HG03342 (cell line): Measurements from ENCODE around the gene C16orf96.

ENCODE experiments used
- ATAC-seq: cut with Tn5 transposase; IDR thresholded peaks from one replicate; pipeline ENCODE4 v1.9.1; 2021; ENCODE audit warnings: mild to moderate bottlenecking, moderate library complexity; ENCODE audit not compliant: unreplicated experiment

The C16orf96 gene

DNA sequence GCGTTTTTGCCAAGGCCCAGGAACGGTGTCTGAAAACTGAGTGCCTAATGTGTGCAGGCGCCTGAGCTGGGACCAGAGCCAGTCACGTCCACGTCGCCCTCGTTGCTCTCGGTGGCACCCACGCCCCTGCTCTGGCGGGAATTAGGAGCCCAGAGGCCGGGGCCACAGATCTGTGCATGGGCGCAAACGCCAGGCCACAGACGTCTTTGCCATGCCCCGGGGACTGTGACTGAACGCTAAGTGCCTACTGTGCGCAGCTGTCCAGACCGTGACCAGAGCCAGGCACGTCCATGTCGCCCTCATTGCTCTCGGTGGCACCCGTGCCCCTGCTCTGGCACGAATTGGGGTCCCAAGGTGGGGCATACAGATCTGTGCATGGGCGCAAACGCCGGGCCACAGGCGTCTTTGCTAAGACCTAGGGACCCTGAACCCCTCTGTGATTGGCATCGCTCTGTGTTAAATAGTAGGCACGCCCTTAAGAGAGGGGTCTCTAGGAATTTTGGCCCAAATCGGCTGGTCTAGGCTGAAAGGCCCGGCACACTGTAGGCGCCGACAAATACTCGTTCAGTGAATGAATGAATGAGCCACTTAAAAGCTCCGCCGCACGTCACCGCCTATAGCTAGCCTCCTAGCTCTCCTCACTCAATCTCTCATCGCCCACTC lies 59.4 kb downstream of the C16orf96 start:
- ATAC-seq: no peak

DNA sequence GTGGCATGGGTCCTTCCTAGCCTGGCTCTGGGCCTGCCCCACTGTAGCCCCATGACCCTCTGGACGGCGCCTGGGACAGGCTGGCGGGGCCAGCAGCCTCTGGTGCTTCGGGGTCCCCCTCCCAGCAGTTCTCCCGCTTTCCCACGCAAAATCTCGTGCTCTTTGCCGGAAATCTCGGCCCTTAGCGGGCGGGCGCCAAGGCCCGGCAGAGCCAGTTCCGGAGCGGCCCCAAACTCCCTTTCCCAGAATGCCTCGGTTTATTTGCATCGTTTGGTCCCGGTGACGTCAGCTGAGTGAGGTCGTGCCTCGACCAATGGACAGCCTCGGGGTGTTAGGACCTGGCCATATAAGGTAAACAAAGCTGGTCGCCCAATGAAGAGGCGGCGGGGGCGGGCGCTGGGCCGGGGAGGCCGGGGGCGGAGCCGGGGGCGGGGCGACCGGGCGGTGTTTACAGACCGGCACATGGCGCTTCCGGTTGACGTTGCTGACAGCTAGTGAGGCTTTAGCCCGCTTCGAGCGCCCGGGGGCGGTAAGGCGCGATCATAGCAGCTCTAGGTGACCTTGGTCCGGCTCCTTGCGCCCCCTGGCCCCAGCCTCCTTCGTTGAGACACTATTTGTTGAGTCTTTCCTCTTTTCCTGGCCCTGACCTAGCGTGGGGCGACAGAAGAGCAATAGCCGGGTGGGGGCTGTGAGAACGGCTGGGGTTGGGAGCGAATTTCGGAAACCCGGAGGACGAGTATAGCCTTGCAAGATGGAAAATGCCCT lies 60.1 kb downstream of the C16orf96 start:
- ATAC-seq: peak; percentile 79

DNA sequence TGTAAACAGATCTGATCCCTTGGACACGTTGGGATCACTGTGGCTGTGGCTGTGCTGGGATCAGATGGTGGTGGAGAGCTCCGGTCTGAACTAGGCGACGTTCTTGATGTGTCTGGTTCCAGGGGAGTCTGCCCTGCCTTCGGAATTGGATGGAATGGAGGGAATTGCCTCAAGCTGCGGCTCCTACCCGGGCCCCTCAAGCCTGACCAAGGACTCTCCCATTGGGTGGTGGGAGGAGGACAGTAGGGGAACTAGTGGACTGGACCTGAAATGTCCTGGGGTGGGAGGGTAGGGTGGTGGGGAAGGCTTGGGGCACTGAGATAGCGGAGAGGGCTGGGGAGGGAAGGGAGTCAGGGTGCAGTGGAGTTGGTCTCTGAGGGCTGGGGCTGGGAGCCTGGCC lies 61.7 kb downstream of the C16orf96 start:
- no peak for ATAC-seq

DNA sequence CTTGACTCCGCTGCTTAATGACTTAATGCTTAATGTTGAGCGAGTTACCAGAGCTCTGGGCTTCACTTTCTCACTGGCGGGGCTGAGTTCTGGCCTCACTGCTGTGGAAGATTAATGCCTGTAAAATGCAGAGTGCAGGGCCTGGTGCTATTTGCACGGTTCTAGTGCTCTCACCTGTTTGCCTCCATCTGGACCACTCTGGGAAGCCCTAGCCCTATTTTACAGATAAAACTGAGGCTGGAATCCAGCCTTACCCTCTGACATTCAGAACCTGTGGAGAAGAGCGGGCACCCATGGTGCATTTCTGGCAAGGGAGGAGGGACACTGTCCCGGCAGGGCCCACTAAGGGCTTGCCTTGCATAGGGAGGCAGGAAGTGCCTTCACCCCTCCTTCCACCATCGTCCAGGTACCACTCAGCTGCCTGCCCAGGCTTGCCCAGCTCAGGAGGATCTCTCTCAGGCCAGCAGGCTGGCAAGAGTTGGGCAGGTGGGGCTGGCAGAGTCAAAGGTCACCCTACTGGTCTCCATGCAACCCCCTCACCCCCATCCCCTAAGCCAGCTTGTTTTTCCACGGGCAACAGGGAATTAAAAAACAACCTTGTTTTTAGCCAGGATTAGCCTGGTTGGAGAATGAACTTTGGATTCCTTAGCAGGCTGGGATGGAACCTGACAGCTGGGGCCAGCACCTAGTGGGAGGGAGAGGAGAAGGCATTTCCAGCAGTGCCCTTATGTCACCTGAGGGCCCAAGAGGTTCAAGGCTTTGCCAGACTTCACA lies 62.7 kb downstream of the C16orf96 start:
- no peak for ATAC-seq

DNA sequence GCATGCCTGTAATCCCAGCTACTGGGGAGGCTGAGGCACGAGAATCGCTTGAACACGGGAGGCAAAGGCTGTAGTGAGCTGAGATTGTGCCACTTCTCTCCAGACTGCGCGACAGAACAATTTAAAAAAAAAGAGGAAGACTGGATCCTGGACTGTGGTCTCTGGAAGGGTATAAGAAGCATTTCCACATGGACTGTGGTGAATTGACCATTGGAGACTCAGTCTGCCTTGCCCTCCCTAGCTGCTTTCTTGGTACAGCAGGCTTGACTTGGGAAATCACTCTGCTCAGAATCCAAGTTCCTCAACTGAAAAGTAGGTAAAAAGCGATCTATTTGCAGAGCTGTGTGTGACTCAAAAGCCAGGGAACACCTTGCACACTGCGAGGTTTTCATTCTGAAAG lies 67.5 kb downstream of the C16orf96 start:
- ATAC-seq: no peak

DNA sequence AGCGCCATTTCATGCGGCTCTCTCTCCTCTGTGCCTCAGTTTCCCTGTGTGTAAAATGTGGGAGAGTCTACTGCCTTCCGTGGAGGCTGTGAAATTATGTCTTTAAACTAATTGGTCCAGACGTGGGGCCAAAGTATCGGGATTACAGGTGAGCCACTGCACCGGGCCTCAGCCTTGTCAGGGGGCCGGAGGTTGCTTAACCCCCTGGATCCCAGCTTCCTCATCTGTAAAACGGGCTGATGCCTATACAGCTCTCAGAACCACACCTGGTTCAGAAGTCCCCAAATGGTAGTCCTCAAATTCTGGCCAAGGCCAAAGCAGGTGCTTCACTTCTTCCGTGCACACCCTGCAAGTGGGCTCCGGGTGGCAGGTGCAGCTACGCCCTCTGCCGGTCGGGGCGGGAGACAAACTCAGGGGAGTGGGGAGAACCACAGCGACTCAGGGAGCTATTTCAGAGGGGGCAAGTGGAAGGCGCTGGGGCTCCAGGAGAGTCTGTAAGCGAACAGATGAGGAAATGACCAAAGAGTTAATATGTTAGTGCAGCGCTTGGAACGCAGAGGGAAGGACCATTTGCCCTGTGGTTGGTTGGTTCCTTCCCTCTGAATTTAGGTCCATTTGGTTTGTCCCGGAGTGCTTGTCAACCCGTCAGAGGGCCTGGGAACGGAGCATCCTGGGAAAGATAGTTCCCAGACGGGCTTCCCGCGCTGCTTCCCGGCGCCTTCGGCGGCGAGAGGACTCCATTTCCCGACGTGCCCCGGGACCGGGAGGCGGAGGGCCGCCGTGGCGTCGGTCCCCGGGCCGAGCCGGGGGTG lies 68.1 kb downstream of the C16orf96 start, which contains the start of gene MGRN1:
TSS of gene MGRN1 (plus strand) at position 812 of the 812 bp plus-strand sequence. CDS start 135 bp downstream, outside the sequence.
- peak; percentile 71 for ATAC-seq

DNA sequence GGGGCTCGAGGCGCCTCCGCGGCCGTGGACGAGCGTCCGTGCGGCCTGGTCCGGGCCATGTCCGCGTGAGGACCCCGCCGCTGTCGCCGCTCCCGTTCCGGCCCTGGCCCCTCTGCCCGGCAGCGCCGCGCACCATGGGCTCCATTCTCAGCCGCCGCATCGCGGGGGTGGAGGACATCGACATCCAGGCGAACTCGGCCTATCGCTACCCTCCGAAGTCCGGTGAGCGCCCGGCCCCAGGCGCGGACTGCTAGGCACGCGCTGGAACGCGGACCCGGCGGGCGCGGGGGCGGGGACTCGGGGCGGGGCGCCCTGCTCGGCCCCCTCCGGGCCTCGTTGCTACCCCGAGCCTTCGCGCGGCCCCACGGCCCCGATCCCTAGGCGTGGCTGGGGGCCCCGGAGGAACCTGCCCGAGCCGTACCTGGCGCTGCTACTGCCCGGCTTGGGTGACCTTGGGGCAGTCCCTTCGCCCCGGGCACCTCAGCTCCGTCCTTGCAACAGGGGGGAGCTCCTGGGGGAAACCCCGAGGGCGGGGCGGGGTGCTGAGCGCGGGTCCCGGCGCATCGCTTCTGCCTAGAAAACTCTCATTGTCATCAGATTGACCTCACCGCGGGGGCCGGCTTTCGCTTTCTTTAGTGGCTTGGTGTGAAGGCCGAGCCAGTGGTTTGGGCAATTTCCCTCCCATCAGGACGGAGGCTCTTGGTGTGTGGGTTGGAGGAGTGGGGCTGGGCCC lies 68.9 kb downstream of the C16orf96 start:
- ATAC-seq: peak; percentile 50

DNA sequence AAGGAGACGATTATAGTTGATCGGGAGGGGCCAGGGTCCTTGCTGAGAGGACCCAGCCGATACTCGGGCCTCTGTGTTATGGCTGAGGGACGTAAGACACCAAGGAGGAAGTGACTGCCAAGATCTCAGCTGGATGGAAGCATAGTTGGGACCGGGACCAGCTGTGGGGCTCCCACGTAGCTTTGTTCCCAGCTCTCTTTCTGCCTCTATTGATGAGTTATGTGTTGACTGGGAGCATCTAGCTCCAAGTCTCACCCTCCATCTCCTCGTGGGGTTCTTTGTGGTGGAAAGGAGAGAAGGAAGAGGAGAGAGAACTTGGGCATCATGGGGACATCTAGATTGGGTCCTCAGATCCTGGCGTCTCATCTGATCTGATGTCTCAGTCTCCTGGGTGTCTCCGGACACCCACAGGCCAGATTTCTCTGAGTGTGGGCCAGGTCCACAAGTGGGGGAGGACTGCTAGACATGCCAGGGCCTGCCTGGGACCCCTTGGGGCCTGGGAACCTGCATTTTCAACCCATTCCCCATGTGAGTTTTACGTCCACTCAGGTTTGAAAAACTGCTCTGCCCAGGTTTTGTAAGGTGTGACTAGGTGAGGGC lies 69.5 kb downstream of the C16orf96 start:
- no peak for ATAC-seq

DNA sequence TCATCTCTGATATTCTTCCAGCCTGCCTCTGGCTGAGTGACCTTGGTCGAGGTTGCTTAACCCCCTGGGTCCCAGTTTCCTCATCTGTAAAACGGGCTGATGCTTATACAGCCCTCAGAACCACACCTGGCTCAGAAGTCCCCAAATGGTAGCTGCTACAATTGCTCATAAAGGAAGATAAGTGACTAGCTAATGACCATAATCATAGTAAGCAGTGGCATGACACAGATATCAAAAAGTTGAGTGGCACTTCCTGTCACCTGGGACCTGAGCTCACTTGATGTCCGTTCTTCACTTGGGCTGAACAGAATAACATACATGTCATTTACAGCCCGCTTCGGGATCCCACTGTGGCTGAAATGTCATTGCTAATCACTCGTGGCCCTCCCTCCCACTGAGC lies 70.3 kb downstream of the C16orf96 start:
- no peak for ATAC-seq

DNA sequence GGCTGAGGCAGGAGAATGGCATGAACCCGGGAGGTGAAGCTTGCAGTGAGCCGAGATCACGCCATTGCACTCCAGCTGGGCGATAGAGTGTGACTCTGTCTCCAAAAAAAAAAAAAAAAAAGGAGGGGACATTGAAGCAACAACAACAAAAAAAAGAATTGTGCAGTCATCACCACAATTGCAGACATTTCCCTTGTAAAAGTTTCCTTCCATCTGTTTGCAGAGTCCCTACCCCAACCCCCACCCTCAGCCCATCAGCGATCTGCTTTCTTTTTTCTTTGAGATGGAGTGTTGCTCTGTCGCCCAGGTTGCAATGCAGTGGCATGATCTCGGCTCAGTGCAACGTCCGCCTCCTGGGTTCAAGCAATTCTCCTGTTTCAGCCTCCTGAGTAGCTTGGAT lies 72.1 kb downstream of the C16orf96 start:
- ATAC-seq: no peak

DNA sequence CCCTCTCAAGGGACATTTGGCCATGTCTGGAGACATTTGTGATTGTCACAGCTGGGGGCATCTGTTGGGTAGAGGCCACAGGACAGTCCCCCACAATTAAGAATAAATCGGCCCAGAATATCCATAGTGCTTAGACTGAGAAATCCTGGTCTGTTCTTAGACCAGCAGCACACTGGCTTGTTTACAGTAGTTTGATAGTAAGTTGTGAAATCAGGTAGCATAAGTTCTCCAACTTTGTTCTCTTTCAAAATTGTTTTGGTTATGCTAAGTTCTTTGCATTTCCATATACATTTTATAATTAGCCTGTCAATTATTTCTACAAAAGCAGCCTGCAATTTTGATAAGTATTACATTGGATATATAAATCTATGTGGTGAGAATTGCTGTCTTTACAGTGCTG lies 75.3 kb downstream of the C16orf96 start:
- no peak for ATAC-seq

DNA sequence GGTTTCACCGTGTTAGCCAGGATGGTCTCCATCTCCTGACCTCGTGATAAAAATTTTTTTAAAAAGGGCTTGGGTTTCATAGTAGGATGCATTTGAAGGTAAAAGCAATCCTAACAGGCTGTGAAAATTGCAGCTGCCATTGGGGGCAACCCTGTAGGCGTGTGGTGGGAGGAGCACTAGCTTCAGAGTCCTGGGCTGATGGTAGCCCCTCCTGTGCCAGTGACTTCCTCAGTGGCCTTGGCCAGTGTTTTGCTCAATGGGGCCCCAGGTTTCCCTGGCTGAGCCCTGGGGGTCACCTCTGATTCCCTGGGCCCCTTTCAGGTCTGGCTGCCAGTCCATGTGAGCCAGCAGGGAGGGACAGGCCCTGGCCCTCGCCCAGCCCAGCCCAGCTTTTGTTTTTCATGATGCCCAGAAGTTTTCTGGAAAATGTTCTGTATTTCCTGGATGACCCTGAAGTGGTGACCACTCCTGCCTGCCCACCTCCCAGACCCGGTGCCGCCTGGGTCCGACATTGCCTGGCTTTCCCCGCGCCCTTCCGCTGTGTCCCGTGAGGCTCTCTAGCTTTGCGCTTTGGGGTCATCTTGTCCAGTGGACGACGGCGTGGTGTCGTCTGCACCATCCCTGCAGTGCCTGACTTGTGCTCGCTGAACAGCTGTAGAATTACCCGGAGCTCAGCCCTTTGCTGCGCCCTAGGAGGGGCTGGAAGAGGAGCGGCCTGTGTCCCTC lies 77.9 kb downstream of the C16orf96 start:
- ATAC-seq: no peak

DNA sequence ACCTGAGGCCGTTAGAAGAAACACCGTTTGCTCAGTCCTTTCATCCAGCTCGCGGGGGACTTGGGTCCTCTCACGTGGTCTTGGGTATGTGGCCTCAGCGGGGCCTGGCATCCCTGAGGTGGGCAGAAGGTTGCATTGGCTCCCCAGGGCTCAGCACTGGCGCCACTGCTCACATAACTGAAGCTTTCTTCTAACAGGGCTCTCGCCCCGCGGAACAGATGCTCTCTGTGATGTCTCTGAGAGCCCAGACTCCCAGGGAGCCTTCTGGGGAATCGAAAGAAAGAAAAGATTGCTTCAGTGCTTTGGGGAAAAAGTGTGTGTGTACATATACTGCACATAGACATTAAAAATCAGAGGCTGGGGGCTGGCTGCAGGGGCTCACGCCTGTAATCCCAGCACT lies 78.6 kb downstream of the C16orf96 start:
- ATAC-seq: no peak

DNA sequence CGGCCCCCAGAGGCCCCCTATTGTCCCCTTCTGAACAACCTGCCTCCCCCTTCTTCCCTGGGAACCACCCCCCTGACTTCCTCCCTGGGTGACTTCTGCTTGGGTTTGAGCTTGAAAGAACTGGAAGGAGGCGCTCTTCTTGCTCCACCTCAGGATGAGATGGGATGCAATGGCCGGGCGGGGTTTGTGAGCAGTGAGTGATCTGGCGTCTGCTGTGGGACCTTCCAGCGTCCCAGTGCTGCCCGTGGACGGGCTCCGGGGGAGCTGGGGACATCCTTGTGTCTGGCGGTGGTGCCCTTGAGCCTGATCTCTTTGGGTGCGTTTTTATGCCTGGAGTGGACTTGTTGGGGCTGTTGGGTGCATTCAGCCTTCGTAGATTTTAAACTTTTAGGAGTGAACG lies 80.1 kb downstream of the C16orf96 start:
- ATAC-seq: no peak

DNA sequence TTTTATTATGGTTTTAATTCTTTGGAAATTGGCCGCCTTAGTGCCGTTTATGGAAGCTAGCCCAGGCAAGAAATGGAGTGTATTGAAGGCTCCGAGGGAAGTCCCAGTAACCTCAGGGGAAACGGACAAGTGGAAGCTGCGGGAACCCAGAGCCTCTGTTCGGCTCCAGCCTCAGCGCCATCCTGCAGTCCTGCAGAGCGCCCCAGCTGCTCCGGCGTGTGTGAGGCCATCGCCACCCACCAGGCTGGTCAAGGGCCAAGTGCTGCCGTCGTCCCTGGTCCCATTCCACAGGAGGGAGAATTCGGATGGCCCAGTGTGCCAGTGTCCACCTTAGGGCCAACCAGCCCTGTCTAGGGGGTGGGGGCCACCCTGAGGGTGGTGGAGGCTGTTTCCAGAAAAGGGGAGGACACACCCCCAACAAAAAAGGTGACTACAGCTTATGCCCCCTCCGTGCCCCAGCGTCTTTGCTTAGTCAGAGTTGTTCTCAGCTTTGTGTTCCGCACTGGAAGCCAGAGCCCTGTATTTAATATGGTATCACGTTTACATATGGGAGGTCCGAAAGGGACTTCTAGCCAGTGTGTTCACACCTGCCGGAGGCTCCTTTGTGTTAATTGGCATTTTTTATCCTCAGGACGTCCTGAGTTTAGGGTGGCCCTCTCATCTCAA lies 81.5 kb downstream of the C16orf96 start:
- no peak for ATAC-seq

DNA sequence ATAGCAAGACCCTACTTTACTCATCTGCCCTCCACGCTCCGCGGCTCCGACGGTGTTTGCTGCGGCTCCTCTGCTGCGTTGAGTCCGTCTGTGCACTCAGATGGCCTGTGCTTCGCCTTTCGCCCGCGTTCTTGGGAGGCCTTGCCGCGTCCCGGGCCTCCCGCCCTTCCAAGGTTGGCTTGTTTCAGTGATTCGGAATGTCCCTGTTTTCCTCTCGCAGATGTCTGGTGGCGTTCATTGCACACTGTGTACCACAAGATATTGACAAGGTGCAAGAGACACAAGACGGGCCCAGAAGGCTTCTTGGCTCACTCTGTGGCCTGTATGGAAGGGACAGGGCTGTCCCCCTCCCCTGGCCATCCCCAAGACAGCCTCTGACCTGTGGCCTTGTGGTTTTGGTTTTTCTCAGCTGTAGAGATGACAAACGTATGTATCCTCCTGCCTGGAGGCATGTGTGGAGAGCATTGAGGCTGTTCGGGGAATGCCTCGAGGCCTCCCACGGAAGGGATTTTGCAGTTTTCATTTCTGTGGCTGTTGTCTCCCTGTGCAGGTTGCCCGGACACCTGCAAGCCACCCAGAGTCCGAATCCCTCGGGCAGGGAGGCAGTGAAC lies 83.9 kb downstream of the C16orf96 start:
- ATAC-seq: no peak

DNA sequence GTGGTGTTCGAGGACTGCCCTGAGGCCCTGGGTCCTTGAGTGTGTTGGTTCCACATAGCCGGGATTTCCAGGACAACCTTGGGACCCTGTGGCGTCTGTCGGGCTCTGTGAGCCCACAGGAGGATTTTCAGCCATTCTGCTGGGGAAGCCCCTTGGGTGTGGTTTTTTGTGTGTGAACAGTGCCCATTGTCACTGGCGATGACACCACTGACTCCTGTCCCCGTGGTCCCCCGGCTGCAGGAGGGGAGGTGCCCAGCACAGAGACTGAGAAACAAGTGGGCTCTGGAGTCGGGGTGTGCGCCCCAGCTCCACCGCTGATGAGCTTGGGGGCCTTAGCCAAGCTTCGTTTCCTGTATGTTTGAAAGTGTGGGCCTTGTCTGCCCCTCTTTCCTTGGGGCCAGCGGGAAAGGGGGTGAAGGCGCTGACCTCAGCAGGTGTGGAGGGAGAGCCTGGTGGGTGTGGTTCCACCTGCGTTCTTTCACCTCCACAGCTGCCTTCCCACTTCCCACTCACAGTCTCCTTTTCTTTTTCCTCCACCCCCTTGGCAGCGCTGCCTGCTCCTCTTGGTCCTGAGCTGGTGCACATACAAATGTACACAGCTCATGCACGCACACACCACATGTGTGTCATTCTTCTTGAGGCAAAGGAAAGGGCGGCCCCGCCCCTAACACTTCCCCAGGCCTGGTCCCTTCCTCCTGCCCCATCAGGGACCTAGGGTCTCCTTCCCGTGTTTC lies 84.6 kb downstream of the C16orf96 start:
- ATAC-seq: no peak

DNA sequence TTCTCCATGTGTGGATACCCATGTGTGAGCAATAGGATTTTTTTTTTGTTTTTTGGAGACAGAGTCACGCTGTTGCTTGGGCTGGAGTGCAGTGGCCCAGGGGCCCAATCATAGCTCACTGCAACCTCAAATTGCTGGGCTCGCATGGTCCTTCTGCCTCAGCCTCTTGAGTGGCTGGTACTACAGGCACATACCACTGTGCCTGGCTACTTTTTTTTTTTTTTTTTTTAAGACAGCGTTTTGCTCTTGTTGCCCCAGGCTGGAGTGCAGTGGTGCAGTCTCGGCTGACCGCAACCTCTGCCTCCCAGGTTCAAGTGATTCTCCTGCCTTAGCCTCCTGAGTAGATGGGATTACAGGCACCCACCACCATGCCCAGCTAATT lies 85.2 kb downstream of the C16orf96 start:
- no peak for ATAC-seq
